NCI-H524 (cell line): ENCODE results near the gene RPTOR.
A peak's percentile ranks its signal among the peaks of the same experiment; 100 is the strongest.
"Not testable (repeated sequence)": the region's sequence is repeated elsewhere in the genome, so short reads cannot be mapped to it uniquely, and the experiment has no call there.

ENCODE experiments used
- DNase-seq, 2 experiments: peaks; one replicate each; lab custom pipeline; 2025; lab: John Stamatoyannopoulos, UW

The RPTOR gene

GRCh38 chr17:80544655-80545498 is at the start of gene RPTOR:
Gene RPTOR (plus strand): TSS chr17:80544838. CDS start chr17:80545630, 792 bp downstream.
- peak; percentile 86 to 96 for DNase-seq

- DNase-seq = no peak
Measured at GRCh38 chr17:80497726-80498241, 46.9 kb upstream of the RPTOR start.

GRCh38 chr17:80498242-80498919 is 46.3 kb upstream of the RPTOR start:
- no peak for DNase-seq

- DNase-seq = no peak
Measured at GRCh38 chr17:80498920-80499410, 45.7 kb upstream of the RPTOR start.

GRCh38 chr17:80499560-80499959 is 45.1 kb upstream of the RPTOR start:
- no peak for DNase-seq

- DNase-seq = no peak
Measured at GRCh38 chr17:80499961-80500665, 44.5 kb upstream of the RPTOR start.

GRCh38 chr17:80501741-80502577 is 42.7 kb upstream of the RPTOR start:
- DNase-seq = no peak

GRCh38 chr17:80502578-80502877 is 42.1 kb upstream of the RPTOR start:
- DNase-seq = no peak

- no peak for DNase-seq
Measured at GRCh38 chr17:80503031-80503430, 41.6 kb upstream of the RPTOR start.

- DNase-seq = no peak
Measured at GRCh38 chr17:80503921-80504320, 40.7 kb upstream of the RPTOR start.

- DNase-seq = peak; percentile 31 to 64
Measured at GRCh38 chr17:80504686-80505413, 39.8 kb upstream of the RPTOR start.

GRCh38 chr17:80507177-80507576 is 37.5 kb upstream of the RPTOR start:
- not testable (repeated sequence) for DNase-seq

- DNase-seq = no peak
Measured at GRCh38 chr17:80507965-80508364, 36.7 kb upstream of the RPTOR start.

GRCh38 chr17:80509311-80509710 is 35.3 kb upstream of the RPTOR start:
- DNase-seq = no peak

- no peak for DNase-seq
Measured at GRCh38 chr17:80510132-80510531, 34.5 kb upstream of the RPTOR start.

GRCh38 chr17:80510772-80511171 is 33.9 kb upstream of the RPTOR start:
- no peak for DNase-seq

GRCh38 chr17:80511222-80512180 is 33.1 kb upstream of the RPTOR start:
- peak in 1 of 2 experiments; percentile 48 for DNase-seq

- DNase-seq = no peak
Measured at GRCh38 chr17:80512233-80512632, 32.4 kb upstream of the RPTOR start.

- DNase-seq = no peak
Measured at GRCh38 chr17:80513201-80513600, 31.4 kb upstream of the RPTOR start.

- no peak for DNase-seq
Measured at GRCh38 chr17:80513892-80514291, 30.7 kb upstream of the RPTOR start.
